BLaER1 treated with 17β-estradiol and CSF1 and Interleukin-3, amounts not matched to agents 10 nM and 100 nM (cell line): Measurements from ENCODE around the gene TTPAL.

Experiments used
- H3K27ac ChIP-seq, 11 experiments: shearing (Covaris generic); formaldehyde crosslinking; 2 replicates each; pipeline ENCODE4 v1.8.1; 2022
- H3K27me3 ChIP-seq, 11 experiments: shearing (Covaris generic); formaldehyde crosslinking; 2 replicates each; pipeline ENCODE4 v1.8.1; 2022
- H3K36me3 ChIP-seq, 11 experiments: shearing (Covaris generic); formaldehyde crosslinking; 2 replicates each; pipeline ENCODE4 v1.8.1; 2022
- H3K4me1 ChIP-seq, 10 experiments: shearing (Covaris generic); formaldehyde crosslinking; 2 replicates each; pipeline ENCODE4 v1.8.1; 2022
- H3K4me2 ChIP-seq, 11 experiments: shearing (Covaris generic); formaldehyde crosslinking; 2 replicates each; pipeline ENCODE4 v1.8.1; 2022
- H3K4me3 ChIP-seq, 10 experiments: shearing (Covaris generic); formaldehyde crosslinking; 2 replicates each; pipeline ENCODE4 v1.8.1; 2022
- H3K9ac ChIP-seq, 11 experiments: shearing (Covaris generic); formaldehyde crosslinking; 2 replicates each; pipeline ENCODE4 v1.8.1; 2022
- H3K9me3 ChIP-seq, 11 experiments: shearing (Covaris generic); formaldehyde crosslinking; replicated peaks in 1 of 11; 2 replicates each; pipeline ENCODE4 v1.8.1; 2022
- H4K20me1 ChIP-seq, 11 experiments: shearing (Covaris generic); formaldehyde crosslinking; 2 replicates each; pipeline ENCODE4 v1.8.1; 2022
- Cebpa-rat ChIP-seq, 11 experiments: shearing (Covaris generic); IDR thresholded peaks; 2 replicates each; pipeline ENCODE4 v1.8.1; 2022

Gene TTPAL

DNA sequence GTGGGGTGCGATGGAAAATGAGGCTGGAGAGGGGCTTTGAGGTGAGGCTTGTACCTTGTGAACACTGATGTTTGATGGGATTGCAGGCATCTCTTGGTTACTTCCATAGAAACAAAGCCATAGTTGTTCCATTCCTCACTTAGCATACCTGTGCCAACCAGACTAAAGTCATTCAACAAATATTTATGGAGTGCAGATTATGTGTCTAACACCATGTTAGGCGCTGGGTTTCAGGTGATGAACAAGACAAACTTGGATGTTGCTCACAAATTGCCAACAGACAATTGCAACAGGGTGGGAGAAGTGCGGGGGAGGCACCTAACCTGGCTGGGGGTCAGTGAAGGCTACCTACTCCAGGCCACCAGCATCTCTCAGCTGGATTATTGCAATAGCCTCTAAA, 1.5 kb downstream of the TTPAL start:
- Histone ChIP-seq H3K27me3 (no peaks in the 10 kb centered on the region), H3K9ac (no peak overlapping the region), H3K27ac (no peak overlapping the region), H3K9me3 (no peaks in the 10 kb centered on the region), H4K20me1 (peaks cover 0 to 6% (median 0%) of the 10 kb centered on the region in 11 experiments; a peak in 4 of 22 replicates), H3K4me2 (peak overlapping the region in 10 of 11 experiments; percentile 73 to 99 (median 95); a peak in 19 of 22 replicates), H3K4me1 (peaks cover 31 to 63% (median 53%) of the 10 kb centered on the region in 10 experiments), H3K36me3 (peaks cover 17 to 23% (median 21%) of the 10 kb centered on the region in 11 experiments; a peak in 21 of 22 replicates), H3K4me3 (peak overlapping the region in 2 of 10 experiments; percentile 74 to 83; a peak in 2 of 20 replicates)
- no peak for TF ChIP-seq Cebpa-rat (IDR thresholded peaks at IDR 0.05)

DNA sequence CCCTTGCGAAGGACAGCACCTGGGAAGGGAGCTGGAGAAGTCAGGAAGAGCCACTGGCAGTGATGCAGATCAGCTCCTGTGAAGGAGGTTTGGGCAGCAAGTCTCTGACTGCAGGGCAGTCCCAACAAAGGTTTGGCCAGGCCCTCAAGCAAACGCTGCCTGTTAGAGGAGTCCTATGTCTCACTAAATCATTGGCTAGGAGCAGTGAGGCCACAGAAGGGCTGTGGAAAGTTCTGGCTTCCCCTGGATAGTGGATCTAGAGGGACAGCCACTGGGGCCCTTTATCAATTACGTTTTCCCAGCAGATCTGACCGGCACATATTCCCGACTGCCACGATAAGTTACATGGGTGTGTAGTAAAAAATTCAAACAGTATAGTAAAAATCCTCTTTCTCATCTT, 2.5 kb downstream of the TTPAL start:
- TF ChIP-seq Cebpa-rat (IDR thresholded peaks at IDR 0.05) = no peak
- Histone ChIP-seq H3K27me3 (no peaks in the 10 kb centered on the region), H3K36me3 (peaks cover 21 to 31% (median 30%) of the 10 kb centered on the region in 11 experiments), H3K4me2 (peak overlapping the region in 7 of 11 experiments; percentile 2 to 99 (median 54); a peak in 8 of 22 replicates), H3K9ac (peak overlapping the region in 2 of 11 experiments; percentile 1 to 9; a peak in 3 of 22 replicates), H4K20me1 (peaks cover 0 to 6% (median 0%) of the 10 kb centered on the region in 11 experiments; a peak in 4 of 22 replicates), H3K27ac (peak overlapping the region in 7 of 11 experiments; percentile 5 to 78 (median 30); a peak in 9 of 22 replicates), H3K4me1 (peaks cover 31 to 63% (median 53%) of the 10 kb centered on the region in 10 experiments), H3K9me3 (no peaks in the 10 kb centered on the region), H3K4me3 (no peak overlapping the region)

DNA sequence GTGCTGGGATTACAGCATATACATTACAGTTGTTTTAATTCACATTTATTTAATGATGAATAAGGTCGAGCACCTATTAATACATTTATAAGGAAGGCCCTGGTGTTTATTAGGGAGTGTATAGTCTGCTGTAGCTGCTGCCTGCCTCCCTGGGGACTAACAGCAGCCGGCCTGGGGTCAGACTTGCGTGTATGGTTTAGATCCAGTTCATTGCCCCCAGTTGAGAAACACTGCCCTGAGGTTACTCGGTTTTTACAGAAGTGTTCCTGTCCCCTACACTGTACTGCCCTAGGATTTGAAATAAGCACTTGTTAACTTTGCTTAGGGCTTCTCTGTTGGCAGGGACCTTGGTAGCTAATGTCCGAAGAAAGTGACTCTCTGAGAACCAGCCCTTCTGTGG, 4.0 kb downstream of the TTPAL start:
- Histone ChIP-seq H3K4me3 (peak overlapping the region in 4 of 10 experiments; percentile 17 to 33 (median 28); a peak in 4 of 20 replicates), H3K27me3 (no peaks in the 10 kb centered on the region), H3K9me3 (no peaks in the 10 kb centered on the region), H3K4me1 (peaks cover 31 to 63% (median 53%) of the 10 kb centered on the region in 10 experiments), H3K9ac (peak overlapping the region; percentile 10 to 65 (median 51); a peak in 18 of 22 replicates), H3K36me3 (peaks cover 35 to 46% (median 44%) of the 10 kb centered on the region in 11 experiments), H4K20me1 (peaks cover 0 to 6% (median 0%) of the 10 kb centered on the region in 11 experiments; a peak in 4 of 22 replicates), H3K27ac (peak overlapping the region in 9 of 11 experiments; percentile 17 to 78 (median 72); a peak in 18 of 22 replicates), H3K4me2 (peak overlapping the region; percentile 35 to 91 (median 81); a peak in 21 of 22 replicates)
- TF ChIP-seq Cebpa-rat (IDR thresholded peaks at IDR 0.05) = peak in 7 of 11 experiments; percentile 13 to 68 (median 64); a peak in 9 of 22 replicates

GRCh38 chr20:44480097-44480496, 4.4 kb downstream of the TTPAL start:
- TF ChIP-seq Cebpa-rat (IDR thresholded peaks at IDR 0.05) = no peak
- H3K9ac ChIP-seq = peak overlapping the region; percentile 10 to 65 (median 51); a peak in 18 of 22 replicates
- H3K4me2 ChIP-seq = peak overlapping the region; percentile 35 to 91 (median 81); a peak in 20 of 22 replicates
- H4K20me1 ChIP-seq = peaks cover 0 to 6% (median 0%) of the 10 kb centered on the region in 11 experiments; a peak in 4 of 22 replicates
- peaks cover 39 to 50% (median 49%) of the 10 kb centered on the region in 11 experiments for H3K36me3 ChIP-seq
- H3K27me3 ChIP-seq = no peaks in the 10 kb centered on the region
- H3K4me1 ChIP-seq = peaks cover 29 to 61% (median 51%) of the 10 kb centered on the region in 10 experiments
- H3K27ac ChIP-seq = peak overlapping the region in 9 of 11 experiments; percentile 17 to 78 (median 72); a peak in 18 of 22 replicates
- no peaks in the 10 kb centered on the region for H3K9me3 ChIP-seq
- peak overlapping the region in 4 of 10 experiments; percentile 17 to 33 (median 28); a peak in 4 of 20 replicates for H3K4me3 ChIP-seq

DNA sequence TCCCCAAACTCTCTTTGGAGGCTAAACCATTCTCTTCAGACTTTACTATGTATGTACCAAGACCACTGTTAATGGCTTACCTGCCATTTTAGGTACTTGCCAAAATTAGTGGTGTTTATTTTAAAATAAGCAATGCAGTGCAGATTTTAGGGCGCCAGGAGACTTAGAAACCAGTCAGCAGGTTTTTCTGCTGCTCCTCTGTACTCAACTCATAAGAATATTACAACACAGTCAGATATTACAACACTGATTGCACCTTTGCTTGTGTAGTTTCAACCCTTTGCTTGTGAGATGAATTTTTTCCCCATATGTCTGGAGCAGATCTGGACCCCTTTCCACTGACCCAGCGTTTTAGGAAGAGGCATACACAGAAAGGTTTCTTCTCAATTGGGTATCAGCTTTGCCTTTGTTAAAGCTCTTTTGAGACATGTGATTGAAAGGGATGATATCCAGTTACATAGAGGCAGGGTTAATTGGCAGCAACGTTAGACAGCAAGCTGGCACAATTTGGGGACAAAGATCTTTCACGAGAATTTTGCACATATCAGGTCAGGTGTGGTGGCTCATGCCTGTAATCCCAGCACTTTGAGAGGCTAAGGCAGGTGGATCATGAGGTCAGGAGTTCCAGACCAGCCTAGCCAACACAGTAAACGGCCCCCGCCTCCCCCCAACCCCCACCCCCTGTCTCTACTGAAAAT, 6.2 kb downstream of the TTPAL start:
- no peak for TF ChIP-seq Cebpa-rat (IDR thresholded peaks at IDR 0.05)
- Histone ChIP-seq H3K9ac (no peak overlapping the region), H3K4me2 (no peak overlapping the region), H3K27me3 (no peaks in the 10 kb centered on the region), H3K36me3 (peaks cover 48 to 68% (median 65%) of the 10 kb centered on the region in 11 experiments), H3K9me3 (no peaks in the 10 kb centered on the region), H4K20me1 (peaks cover 0 to 6% (median 0%) of the 10 kb centered on the region in 11 experiments; a peak in 4 of 22 replicates), H3K4me1 (peaks cover 16 to 46% (median 38%) of the 10 kb centered on the region in 10 experiments), H3K4me3 (no peak overlapping the region), H3K27ac (peak overlapping the region in 1 of 11 experiments; percentile 77; a peak in 1 of 22 replicates)

DNA sequence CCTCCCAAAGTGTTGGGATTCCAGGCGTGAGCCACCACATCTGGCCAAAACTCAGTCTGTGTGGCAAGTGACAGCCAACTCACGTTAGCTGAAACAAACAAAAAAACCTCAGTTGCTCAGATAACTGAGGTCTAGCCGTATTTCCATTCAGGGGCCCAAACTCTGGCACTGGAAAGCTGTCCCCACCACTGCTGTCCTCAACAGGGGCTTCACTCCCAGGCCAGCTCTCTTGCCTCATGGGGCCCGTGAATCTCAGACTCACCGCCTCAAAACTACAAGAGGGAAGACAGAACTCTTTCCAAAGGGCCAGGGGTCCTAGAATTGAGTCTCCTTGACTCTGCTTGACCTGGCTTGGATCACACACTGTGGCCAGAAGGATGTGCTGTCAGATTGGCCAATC, 7.4 kb downstream of the TTPAL start:
- H3K4me2 ChIP-seq = no peak overlapping the region
- peaks cover 60 to 80% (median 77%) of the 10 kb centered on the region in 11 experiments for H3K36me3 ChIP-seq
- peaks cover 13 to 33% (median 27%) of the 10 kb centered on the region in 10 experiments for H3K4me1 ChIP-seq
- no peak overlapping the region for H3K4me3 ChIP-seq
- no peak overlapping the region; a peak in 1 of 22 replicates for H3K27ac ChIP-seq
- no peaks in the 10 kb centered on the region for H3K9me3 ChIP-seq
- no peaks in the 10 kb centered on the region for H3K27me3 ChIP-seq
- H3K9ac ChIP-seq = no peak overlapping the region
- H4K20me1 ChIP-seq = peaks cover 0 to 6% (median 0%) of the 10 kb centered on the region in 11 experiments; a peak in 4 of 22 replicates
- no peak for TF ChIP-seq Cebpa-rat (IDR thresholded peaks at IDR 0.05)

DNA sequence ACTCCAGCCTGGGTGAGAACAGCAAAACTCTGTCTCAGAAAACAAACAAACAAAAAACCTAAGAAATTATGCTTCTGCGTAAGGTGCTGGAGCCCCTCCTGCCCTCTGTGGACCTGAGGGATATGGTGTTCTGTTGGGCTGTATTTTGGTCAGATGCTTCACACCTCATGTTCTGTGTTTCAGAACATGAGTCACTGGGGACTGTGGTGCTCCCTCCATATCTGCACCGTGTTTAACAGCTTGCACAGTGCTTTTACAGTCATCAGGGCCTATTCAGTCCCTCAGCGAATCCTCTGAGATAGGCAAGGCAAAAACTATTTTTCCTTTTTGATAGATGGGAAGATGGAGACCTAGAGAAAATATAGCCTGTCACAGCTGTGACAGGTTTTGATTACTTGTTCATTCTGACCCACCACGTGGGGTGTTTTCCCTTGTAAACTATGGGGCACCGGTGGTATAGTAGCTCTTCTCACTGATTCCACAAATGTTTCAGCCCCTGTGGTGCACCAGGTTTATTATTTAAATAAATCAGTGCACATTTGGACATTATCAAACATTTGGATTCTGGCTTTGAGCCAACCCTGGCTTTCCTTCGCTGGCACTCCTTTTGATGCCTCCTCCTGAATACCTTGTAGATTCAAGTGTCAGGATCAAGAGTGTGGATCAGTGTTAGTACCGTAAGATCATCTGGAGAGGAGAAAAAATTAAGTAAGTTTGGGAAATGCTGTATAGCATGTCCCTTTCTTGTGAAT, 9.6 kb downstream of the TTPAL start:
- no peak overlapping the region for H3K4me3 ChIP-seq

DNA sequence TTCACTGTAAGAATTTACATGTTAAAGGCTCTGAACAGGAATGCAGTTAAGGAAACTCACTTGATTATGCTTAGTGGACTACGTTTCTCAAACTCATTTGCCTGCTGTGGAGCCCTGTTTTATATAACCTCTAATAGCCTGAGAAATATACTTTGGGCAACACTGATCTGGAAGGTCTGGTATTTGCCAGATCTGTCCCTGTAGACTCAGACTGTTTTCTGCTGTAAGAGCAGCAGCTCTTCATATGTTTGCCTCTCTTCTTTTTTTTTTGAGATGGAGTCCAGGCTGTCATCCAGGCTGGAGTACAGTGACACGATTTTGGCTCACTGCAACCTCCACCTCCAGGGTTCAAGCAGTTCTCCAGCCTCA, 10.1 kb downstream of the TTPAL start:
- Histone ChIP-seq H3K9ac (no peak overlapping the region), H3K4me2 (no peak overlapping the region), H3K27ac (no peak overlapping the region), H3K9me3 (no peaks in the 10 kb centered on the region), H3K36me3 (peaks cover 78 to 98% (median 95%) of the 10 kb centered on the region in 11 experiments), H3K4me1 (peaks cover 0 to 8% (median under 1%) of the 10 kb centered on the region in 10 experiments; a peak in 9 of 20 replicates), H3K27me3 (no peaks in the 10 kb centered on the region), H4K20me1 (no peaks in the 10 kb centered on the region; a peak in 1 of 22 replicates), H3K4me3 (no peak overlapping the region)
- no peak for TF ChIP-seq Cebpa-rat (IDR thresholded peaks at IDR 0.05)

More for the DNA sequence above, 9.6 kb downstream of the TTPAL start:
- no peaks in the 10 kb centered on the region for H3K27me3 ChIP-seq
- no peak overlapping the region for H3K9ac ChIP-seq
- peaks cover under 1 to 14% (median 7%) of the 10 kb centered on the region in 10 experiments; a peak in 18 of 20 replicates for H3K4me1 ChIP-seq
- peaks cover 0 to 1% (median 0%) of the 10 kb centered on the region in 11 experiments; a peak in 4 of 22 replicates for H4K20me1 ChIP-seq
- H3K27ac ChIP-seq = no peak overlapping the region
- H3K9me3 ChIP-seq = no peaks in the 10 kb centered on the region
- no peak overlapping the region for H3K4me2 ChIP-seq
- H3K36me3 ChIP-seq = peaks cover 79 to 98% (median 95%) of the 10 kb centered on the region in 11 experiments
- TF ChIP-seq Cebpa-rat (IDR thresholded peaks at IDR 0.05) = no peak
